ENCODE measurements around the gene CTTNBP2.

Gene CTTNBP2

GRCh38 chr7:117764031-117764430, 109.2 kb downstream of the CTTNBP2 start:
- TF ChIP-seq, protein P1, sequence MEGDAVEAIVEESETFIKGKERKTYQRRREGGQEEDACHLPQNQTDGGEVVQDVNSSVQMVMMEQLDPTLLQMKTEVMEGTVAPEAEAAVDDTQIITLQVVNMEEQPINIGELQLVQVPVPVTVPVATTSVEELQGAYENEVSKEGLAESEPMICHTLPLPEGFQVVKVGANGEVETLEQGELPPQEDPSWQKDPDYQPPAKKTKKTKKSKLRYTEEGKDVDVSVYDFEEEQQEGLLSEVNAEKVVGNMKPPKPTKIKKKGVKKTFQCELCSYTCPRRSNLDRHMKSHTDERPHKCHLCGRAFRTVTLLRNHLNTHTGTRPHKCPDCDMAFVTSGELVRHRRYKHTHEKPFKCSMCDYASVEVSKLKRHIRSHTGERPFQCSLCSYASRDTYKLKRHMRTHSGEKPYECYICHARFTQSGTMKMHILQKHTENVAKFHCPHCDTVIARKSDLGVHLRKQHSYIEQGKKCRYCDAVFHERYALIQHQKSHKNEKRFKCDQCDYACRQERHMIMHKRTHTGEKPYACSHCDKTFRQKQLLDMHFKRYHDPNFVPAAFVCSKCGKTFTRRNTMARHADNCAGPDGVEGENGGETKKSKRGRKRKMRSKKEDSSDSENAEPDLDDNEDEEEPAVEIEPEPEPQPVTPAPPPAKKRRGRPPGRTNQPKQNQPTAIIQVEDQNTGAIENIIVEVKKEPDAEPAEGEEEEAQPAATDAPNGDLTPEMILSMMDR (conservative IDR thresholded peaks at IDR 0.05): no peak
- H3K27ac ChIP-seq: no peak overlapping the region

DNA sequence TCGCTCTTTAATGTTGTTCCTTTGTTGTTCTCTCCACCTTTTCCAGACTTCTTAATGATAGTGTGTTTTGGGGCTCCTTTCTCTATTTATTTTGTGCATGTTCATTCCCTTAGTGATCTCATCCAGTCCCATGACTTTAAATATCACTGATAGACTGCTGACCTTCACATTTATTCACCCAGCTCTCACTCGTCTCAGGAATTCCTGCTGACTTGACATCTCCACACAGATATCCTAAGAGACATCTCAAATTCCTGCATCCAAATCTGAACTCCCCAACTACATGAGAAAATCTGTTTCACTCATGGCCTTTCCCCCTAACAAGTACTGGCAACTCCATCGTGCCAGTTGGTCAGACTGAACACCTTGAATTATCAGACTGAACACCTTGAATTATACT, 111.2 kb downstream of the CTTNBP2 start:
- TF ChIP-seq, protein P1 (conservative IDR thresholded peaks at IDR 0.05): no peak
- no peak overlapping the region for H3K27ac ChIP-seq

DNA sequence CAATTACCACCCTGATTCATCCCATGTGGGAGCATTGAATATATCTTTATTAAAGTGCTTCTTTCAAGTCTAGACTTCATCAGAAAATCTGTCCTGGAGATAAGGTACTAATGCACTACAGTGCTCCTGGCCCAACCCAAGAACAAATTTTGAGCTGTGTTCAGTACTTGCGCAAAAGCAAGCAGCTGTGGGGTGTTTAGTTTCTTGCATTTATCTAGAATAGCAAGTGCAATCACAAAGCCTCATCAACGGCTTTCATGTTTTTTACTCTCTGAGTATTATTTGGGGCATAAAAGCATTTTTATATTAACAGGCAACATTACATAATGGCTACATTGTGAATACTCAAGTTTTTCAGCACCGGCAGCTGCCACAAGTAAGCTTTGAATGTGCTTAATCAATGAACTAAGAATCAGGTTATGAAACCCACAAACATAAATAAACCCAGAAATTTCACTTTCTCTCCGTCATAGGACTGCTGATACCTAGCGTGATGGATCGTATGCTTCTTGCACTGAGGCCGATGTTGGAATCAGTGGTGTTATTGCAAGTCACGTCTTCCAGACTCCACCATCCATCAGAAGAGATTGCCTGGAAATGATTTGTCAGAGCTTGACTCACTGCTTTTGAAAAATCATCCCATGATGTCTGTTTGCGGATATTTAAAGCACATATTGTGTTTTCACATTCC, 113.1 kb downstream of the CTTNBP2 start:
- TF ChIP-seq, protein P1 (conservative IDR thresholded peaks at IDR 0.05): no peak
- no peak overlapping the region for H3K27ac ChIP-seq

GRCh38 chr7:117757440-117757839, 115.8 kb downstream of the CTTNBP2 start:
- no peak overlapping the region for H3K27ac ChIP-seq
- TF ChIP-seq, protein P1 (conservative IDR thresholded peaks at IDR 0.05): no peak

DNA sequence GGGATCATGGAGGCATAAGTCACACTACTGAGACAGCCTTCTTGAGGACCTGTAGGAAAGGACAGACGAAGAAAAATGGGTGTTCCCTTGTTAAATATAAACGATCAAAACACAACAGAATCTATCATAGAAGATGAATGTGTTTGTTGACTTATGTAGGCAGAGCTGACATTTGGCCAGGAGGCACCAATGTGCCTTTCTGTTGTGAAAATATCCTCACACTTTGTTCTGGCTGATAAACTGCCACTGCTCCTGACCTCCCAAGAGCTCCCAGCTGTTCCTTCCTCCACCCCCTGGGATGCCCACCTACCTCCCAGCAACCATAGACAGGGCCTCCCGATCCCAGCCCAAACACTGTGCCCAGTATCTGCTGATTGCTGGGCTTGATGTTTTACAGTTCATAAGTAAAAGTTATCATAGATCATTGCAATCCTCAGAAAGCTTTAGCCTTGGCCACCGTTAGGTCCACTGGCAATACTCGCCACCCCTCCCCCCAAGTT, 116.6 kb downstream of the CTTNBP2 start:
- H3K27ac ChIP-seq: no peak overlapping the region
- TF ChIP-seq, protein P1 (conservative IDR thresholded peaks at IDR 0.05): no peak

- TF ChIP-seq, protein P1 (conservative IDR thresholded peaks at IDR 0.05): no peak
- no peak overlapping the region for H3K27ac ChIP-seq
Measured at GRCh38 chr7:117755136-117755535, 118.1 kb downstream of the CTTNBP2 start.

DNA sequence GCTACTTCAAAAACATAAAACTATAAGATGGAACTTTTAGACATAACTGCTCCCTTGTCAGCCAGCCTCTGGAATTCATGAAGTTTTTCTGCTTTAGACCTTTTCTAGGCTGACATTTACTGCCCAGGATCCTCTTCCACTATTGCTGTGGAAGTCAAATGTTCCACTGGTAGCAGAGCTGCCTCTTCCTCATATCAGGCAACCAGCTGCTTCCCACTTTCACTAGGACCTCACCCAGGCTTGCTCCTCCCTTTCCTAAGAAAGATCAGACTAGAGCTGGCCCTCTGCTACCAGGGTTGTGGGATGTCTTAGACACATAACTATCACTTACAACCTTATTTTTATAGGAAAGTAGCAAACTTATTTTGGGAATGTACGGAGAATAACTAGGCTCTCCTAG, 121.5 kb downstream of the CTTNBP2 start:
- H3K27ac ChIP-seq: no peak overlapping the region
- TF ChIP-seq, protein P1 (conservative IDR thresholded peaks at IDR 0.05): no peak
